HL-60/S4 treated with phorbol 12-myristate 13-acetate at 8.2 ng/mL for 4 days and 3 days (cell line): Measurements from ENCODE around the gene GFRA4.
"Not testable (repeated sequence)": the region's sequence is repeated elsewhere in the genome, so short reads cannot be mapped to it uniquely, and the experiment has no call there.

Source experiments
- in situ Hi-C: fragments of 300-500 bp; cut with MboI; formaldehyde crosslinking; loops from 2 replicates; pipeline ENCODE4 v1.15.0; 2022; ENCODE audit warnings: low sequenced_read_pairs

GFRA4 gene

GRCh38 chr20:3627476-3627875 lies 35.7 kb downstream of the GFRA4 start:
- in situ Hi-C loops = no loop called here

GRCh38 chr20:3622406-3622805 lies 40.8 kb downstream of the GFRA4 start:
- in situ Hi-C loops = no loop called here

- in situ Hi-C loops = no loop called here
Measured at GRCh38 chr20:3621111-3621510, 42.1 kb downstream of the GFRA4 start.

GRCh38 chr20:3616250-3616649 lies 46.9 kb downstream of the GFRA4 start:
- in situ Hi-C loops = no loop called here

GRCh38 chr20:3615171-3615840 lies 47.9 kb downstream of the GFRA4 start:
- in situ Hi-C loops = not testable (repeated sequence)

- in situ Hi-C loops = no loop called here
Measured at GRCh38 chr20:3614466-3614865, 48.7 kb downstream of the GFRA4 start.

GRCh38 chr20:3613821-3614440 lies 49.3 kb downstream of the GFRA4 start:
- in situ Hi-C loops = no loop called here

GRCh38 chr20:3612795-3613572 lies 50.2 kb downstream of the GFRA4 start:
- in situ Hi-C loops = no loop called here

- in situ Hi-C loops = no loop called here
Measured at GRCh38 chr20:3611901-3612300, 51.3 kb downstream of the GFRA4 start.
